Esophagus muscularis mucosa (tissue), 4 donors: Measurements from ENCODE around the gene RPS21. TPM values are rescaled to one million over a fixed set of nuclear protein-coding genes. Genes with fewer than 3 reads are reported as not detected.

Experiments used
- DNase-seq: peaks from one replicate; pipeline ENCODE4 v3.0.0-alpha.2; 2017; ENCODE audit errors: extremely low spot score
- H3K27ac ChIP-seq, 4 donors: fragments of 200-600 bp; sonication (generic); replicated peaks in 1 of 4; 1 replicate in 3 of 4; 2 replicates in 1 of 4; pipeline ENCODE4 v1.5.1; 2016 to 2019; ENCODE audit warnings: mild to moderate bottlenecking in 1 of 4
- H3K27me3 ChIP-seq, 4 donors: fragments of 200-600 bp; sonication (generic); one replicate each; pipeline versions ENCODE4 v1.5.1 to v1.6.0; 2016 to 2019
- H3K36me3 ChIP-seq, 4 donors: fragments of 200-600 bp; sonication (generic); one replicate each; pipeline ENCODE4 v1.5.1; 2016 to 2019
- H3K4me1 ChIP-seq, 4 donors: fragments of 200-600 bp; sonication (generic); one replicate each; pipeline ENCODE4 v1.5.1; 2016 to 2019
- H3K4me3 ChIP-seq, 4 donors: fragments of 200-600 bp; sonication (generic); 1 replicate in 2 of 4; 2 replicates in 2 of 4; pipeline ENCODE4 v1.5.1; 2016 to 2019; ENCODE audit warnings: mild to moderate bottlenecking in 4 of 4, moderate library complexity in 1 of 4
- H3K9me3 ChIP-seq, 4 donors: fragments of 200-600 bp; sonication (generic); 1 replicate in 3 of 4; 2 replicates in 1 of 4; pipeline ENCODE4 v1.5.1; 2016 to 2019
- CTCF ChIP-seq, 3 experiments: fragments of 200-600 bp in 2 of 3; fragments of 450-650 bp in 1 of 3; sonication (generic) in 2 of 3; IDR thresholded peaks; one replicate each; pipeline ENCODE4 v1.5.1; 2017 to 2019; ENCODE audit warnings: antibody characterized with exemption in 3 of 3, mild to moderate bottlenecking in 2 of 3, moderate library complexity in 1 of 3
- EP300 ChIP-seq: sonication (generic); formaldehyde crosslinking; IDR thresholded peaks from one replicate; pipeline ENCODE4 v1.6.1; 2017; ENCODE audit warnings: antibody characterized with exemption
- POLR2A ChIP-seq: fragments of 450-650 bp; IDR thresholded peaks from one replicate; pipeline ENCODE4 v1.6.1; 2017; ENCODE audit warnings: antibody characterized with exemption, moderate library complexity, mild to moderate bottlenecking, low read depth
- POLR2AphosphoS5 ChIP-seq, 2 donors: sonication (generic); formaldehyde crosslinking; IDR thresholded peaks; one replicate each; pipeline ENCODE4 v1.6.1; 2017; ENCODE audit warnings: antibody characterized with exemption in 2 of 2
- WGBS: methylation state at CpG from one replicate; pipeline ENCODE4 v1.1.5; 2018; 5-methylcytosine and 5-hydroxymethylcytosine counted together
- intact Hi-C: fragments of 100-400 bp; cut with DNase I; formaldehyde crosslinking; loops from one replicate; pipeline ENCODE4 v1.15.1; 2023
- total RNA-seq, 4 donors: library from RNA; depleted of rRNA; stranded (reverse); fragments of >200 nt; gene quantifications; one replicate each; pipeline versions ENCODE4 v1.1.0 to v1.2.1, GENCODE V29; 2016

The RPS21 gene
- total RNA-seq, 4 donors from 2014 or later: 581 to 2,787 (median 1,391) TPM

GRCh38 chr20:62376112-62377063 lies 10.5 kb upstream of the RPS21 start:
- no peaks in the 10 kb centered on the region for H3K36me3 ChIP-seq
- 59% methylated on average over 5 of the region's 26 CpGs for WGBS

GRCh38 chr20:62377064-62377461 lies 9.8 kb upstream of the RPS21 start:
- WGBS: 71% methylated on average over 17 of the region's 17 CpGs
- Histone ChIP-seq H3K4me1 (peaks cover 48 to 78% (median 72%) of the 10 kb centered on the region in 4 donors), H3K9me3 (no peaks in the 10 kb centered on the region), H3K4me3 (no peak overlapping the region), H3K27ac (peak overlapping the region; percentile 74 to 97 (median 81)), H3K27me3 (no peaks in the 10 kb centered on the region), H3K36me3 (no peaks in the 10 kb centered on the region)
- no peak for DNase-seq
- intact Hi-C loops: loop anchor here (5.0 kb wide), 1 partner anchor 35 kb away; no protein-coding TSS in a partner anchor
- no peak for TF ChIP-seq CTCF (IDR thresholded peaks at IDR 0.05)
- TF ChIP-seq POLR2A: no peak
- no peak for TF ChIP-seq EP300
- TF ChIP-seq POLR2AphosphoS5 (IDR thresholded peaks at IDR 0.05): no peak

More at GRCh38 chr20:62376112-62377063, 10.5 kb upstream of the RPS21 start:
- DNase-seq: no peak
- Histone ChIP-seq H3K27ac (peak overlapping the region; percentile 74 to 97 (median 81)), H3K27me3 (no peaks in the 10 kb centered on the region), H3K9me3 (no peaks in the 10 kb centered on the region), H3K4me3 (peak overlapping the region in 2 of 4 donors; percentile 10 to 19), H3K4me1 (peaks cover 52 to 82% (median 79%) of the 10 kb centered on the region in 4 donors)
- TF ChIP-seq POLR2AphosphoS5 (IDR thresholded peaks at IDR 0.05) (peak; percentile 47 to 53), EP300 (no peak), CTCF (IDR thresholded peaks at IDR 0.05) (peak; percentile 59 to 75 (median 70))
- intact Hi-C loops: loop anchor here (1.0 to 5.0 kb wide), 2 partner anchors 24 to 34 kb away; no protein-coding TSS in a partner anchor

- Histone ChIP-seq H3K27ac (peak overlapping the region; percentile 74 to 97 (median 81)), H3K4me3 (no peak overlapping the region), H3K36me3 (no peaks in the 10 kb centered on the region), H3K9me3 (no peaks in the 10 kb centered on the region), H3K4me1 (peaks cover 54 to 77% (median 72%) of the 10 kb centered on the region in 4 donors), H3K27me3 (no peaks in the 10 kb centered on the region)
- TF ChIP-seq EP300 (no peak), POLR2A (no peak), POLR2AphosphoS5 (IDR thresholded peaks at IDR 0.05) (no peak), CTCF (IDR thresholded peaks at IDR 0.05) (no peak)
- intact Hi-C loops: loop anchor here (5.0 kb wide), 1 partner anchor 35 kb away; no protein-coding TSS in a partner anchor
- no peak for DNase-seq
- 50% methylated on average over 1 of the region's 15 CpGs for WGBS
These were observed 9.2 kb upstream of the RPS21 start for GRCh38 chr20:62377615-62378178.

GRCh38 chr20:62378215-62378614 lies 8.7 kb upstream of the RPS21 start:
- intact Hi-C loops: loop anchor here (5.0 kb wide), 1 partner anchor 36 kb away; no protein-coding TSS in a partner anchor
- 42% methylated on average over 16 of the region's 22 CpGs for WGBS
- Histone ChIP-seq H3K27ac (peak overlapping the region; percentile 74 to 97 (median 81)), H3K27me3 (no peaks in the 10 kb centered on the region), H3K4me3 (no peak overlapping the region), H3K4me1 (peaks cover 54 to 76% (median 72%) of the 10 kb centered on the region in 4 donors), H3K36me3 (no peaks in the 10 kb centered on the region), H3K9me3 (no peaks in the 10 kb centered on the region)
- TF ChIP-seq POLR2A (no peak), CTCF (IDR thresholded peaks at IDR 0.05) (no peak), EP300 (no peak), POLR2AphosphoS5 (IDR thresholded peaks at IDR 0.05) (no peak)
- no peak for DNase-seq
